ENCODE results near the gene SCN2B.

GRCh38 chr11:118174006-118174567 lies 2.4 kb downstream of the SCN2B start:
- TF ChIP-seq CTCF (IDR thresholded peaks at IDR 0.05) (no peak), POLR2A (IDR thresholded peaks at IDR 0.05) (no peak), POLR2AphosphoS5 (IDR thresholded peaks at IDR 0.05; ENCODE audit: insufficient read depth in 1 of 2, low read depth in 1 of 2) (no peak)

All from vagina (tissue), 2 donors.